GM23338 (cell line): ENCODE measurements around the gene NADK2. TPM values are rescaled to one million over a fixed set of nuclear protein-coding genes. Genes with fewer than 3 reads are reported as not detected.

Source experiments
- ATAC-seq: fragments of 200-7000 bp; cut with Tn5 transposase; 3 replicates; pipeline ENCODE4 v1.9.1; 2020
- DNase-seq: peaks from one replicate; pipeline ENCODE4 v3.0.0-alpha.2; 2015; ENCODE audit warnings: low spot score
- H2AFZ ChIP-seq: fragments of 200-600 bp; sonication (generic); 2 replicates; pipeline ENCODE4 v1.8.0; 2016; ENCODE audit warnings: antibody characterized with exemption, mild to moderate bottlenecking, moderate library complexity
- H3F3A ChIP-seq: fragments of 200-600 bp; sonication (generic); replicated peaks from 2 replicates; pipeline ENCODE4 v1.8.0; 2017; ENCODE audit warnings: antibody characterized with exemption, mixed run types, low read depth
- H3K27ac ChIP-seq: fragments of 200-600 bp; sonication (generic); 2 replicates; pipeline ENCODE4 v1.6.1; 2016; ENCODE audit warnings: low read depth
- H3K27me3 ChIP-seq: fragments of 200-600 bp; sonication (generic); 2 replicates; pipeline ENCODE4 v1.8.0; 2016; ENCODE audit warnings: mild to moderate bottlenecking, mixed run types, moderate library complexity; ENCODE audit not compliant: insufficient read depth
- H3K36me3 ChIP-seq: fragments of 200-600 bp; sonication (generic); 2 replicates; pipeline ENCODE4 v1.8.0; 2016; ENCODE audit warnings: mild to moderate bottlenecking; ENCODE audit not compliant: insufficient read depth
- H3K4me1 ChIP-seq: fragments of 200-600 bp; sonication (generic); 2 replicates; pipeline ENCODE4 v1.8.0; 2016; ENCODE audit warnings: mild to moderate bottlenecking, moderate library complexity; ENCODE audit not compliant: insufficient read depth
- H3K4me2 ChIP-seq: fragments of 200-600 bp; sonication (generic); 2 replicates; pipeline ENCODE4 v1.7.1; 2017; ENCODE audit warnings: mixed run types
- H3K4me3 ChIP-seq: fragments of 200-600 bp; sonication (generic); 2 replicates; pipeline ENCODE4 v1.6.1; 2016; ENCODE audit warnings: mixed run types
- H3K79me2 ChIP-seq: fragments of 200-600 bp; sonication (generic); replicated peaks from 2 replicates; pipeline ENCODE4 v1.8.0; 2017; ENCODE audit warnings: mild to moderate bottlenecking; ENCODE audit not compliant: insufficient read depth
- H3K9me2 ChIP-seq: fragments of 200-600 bp; sonication (generic); 2 replicates; pipeline ENCODE4 v1.8.0; 2017; ENCODE audit not compliant: insufficient read depth
- H4K20me1 ChIP-seq: fragments of 200-600 bp; sonication (generic); replicated peaks from 2 replicates; pipeline ENCODE4 v1.8.0; 2017; ENCODE audit warnings: mild to moderate bottlenecking; ENCODE audit not compliant: insufficient read depth
- H3K27ac Mint-ChIP-seq: 2 replicates; pipeline ENCODE4 v1.8.0; 2020; ENCODE audit warnings: inconsistent platforms, mild to moderate bottlenecking, moderate library complexity, mixed read lengths
- H3K27me3 Mint-ChIP-seq: 3 replicates; pipeline ENCODE4 v1.8.0; 2022; ENCODE audit warnings: low read depth, mild to moderate bottlenecking, moderate library complexity, mixed read lengths, inconsistent platforms; ENCODE audit not compliant: insufficient read depth, poor library complexity
- H3K36me3 Mint-ChIP-seq: 3 replicates; pipeline ENCODE4 v1.8.0; 2021; ENCODE audit warnings: low read depth, mild to moderate bottlenecking, inconsistent platforms, moderate library complexity, mixed read lengths
- H3K4me1 Mint-ChIP-seq: 3 replicates; pipeline ENCODE4 v1.8.0; 2020; ENCODE audit warnings: mild to moderate bottlenecking, inconsistent platforms, mixed read lengths
- H3K4me3 Mint-ChIP-seq: 3 replicates; pipeline ENCODE4 v1.8.0; 2021; ENCODE audit warnings: moderate library complexity, mild to moderate bottlenecking, inconsistent platforms, mixed read lengths
- H3K9me3 Mint-ChIP-seq: 3 replicates; pipeline ENCODE4 v1.8.0; 2020; ENCODE audit warnings: moderate library complexity, mild to moderate bottlenecking, inconsistent platforms, mixed read lengths
- EZH2 ChIP-seq: fragments of 200-600 bp; sonication (generic); IDR thresholded peaks from one replicate; pipeline ENCODE4 v1.8.0; 2017; ENCODE audit warnings: antibody characterized with exemption, mild to moderate bottlenecking, low read depth; ENCODE audit not compliant: unreplicated experiment
- POLR2AphosphoS5 ChIP-seq: IDR thresholded peaks from 2 replicates; pipeline ENCODE4 v1.6.1; 2016; ENCODE audit warnings: antibody characterized with exemption, low read depth
- polyA plus RNA-seq: library from polyadenylated mRNA; unstranded; fragments of >200 nt; fragmentation: Nextera tagmentation; extraction: Ambion mirVana; gene quantifications from 2 replicates; pipeline ENCODE4 v1.2.1, GENCODE V29; 2016
- total RNA-seq: library from RNA; depleted of rRNA; stranded (reverse); fragments of >200 nt; shearing (Covaris generic); gene quantifications from 2 replicates; pipeline ENCODE4 v1.2.3, GENCODE V29; 2014
- TF ChIP-seq, protein P1 (sequence below): IDR thresholded peaks from one replicate; pipeline ENCODE4 v1.6.1; 2018; ENCODE audit warnings: antibody characterized with exemption; ENCODE audit not compliant: unreplicated experiment
- TF ChIP-seq, protein P2 (sequence below): fragments of 250-450 bp; sonication (Bioruptor Pico); IDR thresholded peaks from 2 replicates; pipeline ENCODE4 v1.5.0; 2020; ENCODE audit warnings: mild to moderate bottlenecking, moderate library complexity
- TF ChIP-seq, protein P3 (sequence below): IDR thresholded peaks from 2 replicates; pipeline ENCODE4 v1.6.1; 2016; ENCODE audit warnings: antibody characterized with exemption

The NADK2 gene
- total and polyA plus RNA-seq, 2 experiments from 2014 or later = 4.5 to 16.0 TPM

DNA sequence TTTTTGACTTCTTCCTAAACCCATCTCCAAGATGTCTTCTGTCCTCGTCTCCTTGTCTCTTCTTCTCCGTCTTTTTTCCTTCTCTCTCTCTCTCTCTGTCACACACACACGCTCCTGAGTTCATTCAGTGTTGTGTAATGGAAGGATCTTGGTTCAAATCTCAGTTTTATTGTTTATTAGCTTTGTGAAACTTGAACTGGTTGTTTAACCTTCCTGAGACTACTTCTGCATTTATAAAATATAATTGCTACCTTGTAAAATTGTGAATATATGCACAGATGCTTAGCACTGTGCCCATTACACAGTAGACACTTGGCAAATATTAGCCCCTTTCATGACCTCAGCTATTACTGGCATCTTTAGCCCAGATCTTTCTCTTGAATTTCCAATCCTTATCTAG lies 2.4 kb upstream of the NADK2 start:
- ATAC-seq = no peak
- peaks cover 10% of the 10 kb centered on the region; the same call in 2 of the 3 replicates for H3K36me3 Mint-ChIP-seq
- H3K9me3 Mint-ChIP-seq = peaks cover 13% of the 10 kb centered on the region; the same call in 2 of the 3 replicates
- Histone ChIP-seq H3K9me2 (no peaks in the 10 kb centered on the region; the same call in 1 of the 2 replicates), H3K36me3 (no peaks in the 10 kb centered on the region), H2AFZ (no peak overlapping the region), H3K4me1 (peaks cover 11% of the 10 kb centered on the region), H3K27me3 (peaks cover 20% of the 10 kb centered on the region), H3K27ac (no peak overlapping the region), H3K4me2 (no peak overlapping the region), H3K4me3 (no peak overlapping the region), H3F3A (no peaks in the 10 kb centered on the region), H3K79me2 (no peaks in the 10 kb centered on the region), H4K20me1 (no peaks in the 10 kb centered on the region)
- no peak for DNase-seq
- TF ChIP-seq, protein P1, sequence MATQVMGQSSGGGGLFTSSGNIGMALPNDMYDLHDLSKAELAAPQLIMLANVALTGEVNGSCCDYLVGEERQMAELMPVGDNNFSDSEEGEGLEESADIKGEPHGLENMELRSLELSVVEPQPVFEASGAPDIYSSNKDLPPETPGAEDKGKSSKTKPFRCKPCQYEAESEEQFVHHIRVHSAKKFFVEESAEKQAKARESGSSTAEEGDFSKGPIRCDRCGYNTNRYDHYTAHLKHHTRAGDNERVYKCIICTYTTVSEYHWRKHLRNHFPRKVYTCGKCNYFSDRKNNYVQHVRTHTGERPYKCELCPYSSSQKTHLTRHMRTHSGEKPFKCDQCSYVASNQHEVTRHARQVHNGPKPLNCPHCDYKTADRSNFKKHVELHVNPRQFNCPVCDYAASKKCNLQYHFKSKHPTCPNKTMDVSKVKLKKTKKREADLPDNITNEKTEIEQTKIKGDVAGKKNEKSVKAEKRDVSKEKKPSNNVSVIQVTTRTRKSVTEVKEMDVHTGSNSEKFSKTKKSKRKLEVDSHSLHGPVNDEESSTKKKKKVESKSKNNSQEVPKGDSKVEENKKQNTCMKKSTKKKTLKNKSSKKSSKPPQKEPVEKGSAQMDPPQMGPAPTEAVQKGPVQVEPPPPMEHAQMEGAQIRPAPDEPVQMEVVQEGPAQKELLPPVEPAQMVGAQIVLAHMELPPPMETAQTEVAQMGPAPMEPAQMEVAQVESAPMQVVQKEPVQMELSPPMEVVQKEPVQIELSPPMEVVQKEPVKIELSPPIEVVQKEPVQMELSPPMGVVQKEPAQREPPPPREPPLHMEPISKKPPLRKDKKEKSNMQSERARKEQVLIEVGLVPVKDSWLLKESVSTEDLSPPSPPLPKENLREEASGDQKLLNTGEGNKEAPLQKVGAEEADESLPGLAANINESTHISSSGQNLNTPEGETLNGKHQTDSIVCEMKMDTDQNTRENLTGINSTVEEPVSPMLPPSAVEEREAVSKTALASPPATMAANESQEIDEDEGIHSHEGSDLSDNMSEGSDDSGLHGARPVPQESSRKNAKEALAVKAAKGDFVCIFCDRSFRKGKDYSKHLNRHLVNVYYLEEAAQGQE = no peak
- TF ChIP-seq, protein P2, sequence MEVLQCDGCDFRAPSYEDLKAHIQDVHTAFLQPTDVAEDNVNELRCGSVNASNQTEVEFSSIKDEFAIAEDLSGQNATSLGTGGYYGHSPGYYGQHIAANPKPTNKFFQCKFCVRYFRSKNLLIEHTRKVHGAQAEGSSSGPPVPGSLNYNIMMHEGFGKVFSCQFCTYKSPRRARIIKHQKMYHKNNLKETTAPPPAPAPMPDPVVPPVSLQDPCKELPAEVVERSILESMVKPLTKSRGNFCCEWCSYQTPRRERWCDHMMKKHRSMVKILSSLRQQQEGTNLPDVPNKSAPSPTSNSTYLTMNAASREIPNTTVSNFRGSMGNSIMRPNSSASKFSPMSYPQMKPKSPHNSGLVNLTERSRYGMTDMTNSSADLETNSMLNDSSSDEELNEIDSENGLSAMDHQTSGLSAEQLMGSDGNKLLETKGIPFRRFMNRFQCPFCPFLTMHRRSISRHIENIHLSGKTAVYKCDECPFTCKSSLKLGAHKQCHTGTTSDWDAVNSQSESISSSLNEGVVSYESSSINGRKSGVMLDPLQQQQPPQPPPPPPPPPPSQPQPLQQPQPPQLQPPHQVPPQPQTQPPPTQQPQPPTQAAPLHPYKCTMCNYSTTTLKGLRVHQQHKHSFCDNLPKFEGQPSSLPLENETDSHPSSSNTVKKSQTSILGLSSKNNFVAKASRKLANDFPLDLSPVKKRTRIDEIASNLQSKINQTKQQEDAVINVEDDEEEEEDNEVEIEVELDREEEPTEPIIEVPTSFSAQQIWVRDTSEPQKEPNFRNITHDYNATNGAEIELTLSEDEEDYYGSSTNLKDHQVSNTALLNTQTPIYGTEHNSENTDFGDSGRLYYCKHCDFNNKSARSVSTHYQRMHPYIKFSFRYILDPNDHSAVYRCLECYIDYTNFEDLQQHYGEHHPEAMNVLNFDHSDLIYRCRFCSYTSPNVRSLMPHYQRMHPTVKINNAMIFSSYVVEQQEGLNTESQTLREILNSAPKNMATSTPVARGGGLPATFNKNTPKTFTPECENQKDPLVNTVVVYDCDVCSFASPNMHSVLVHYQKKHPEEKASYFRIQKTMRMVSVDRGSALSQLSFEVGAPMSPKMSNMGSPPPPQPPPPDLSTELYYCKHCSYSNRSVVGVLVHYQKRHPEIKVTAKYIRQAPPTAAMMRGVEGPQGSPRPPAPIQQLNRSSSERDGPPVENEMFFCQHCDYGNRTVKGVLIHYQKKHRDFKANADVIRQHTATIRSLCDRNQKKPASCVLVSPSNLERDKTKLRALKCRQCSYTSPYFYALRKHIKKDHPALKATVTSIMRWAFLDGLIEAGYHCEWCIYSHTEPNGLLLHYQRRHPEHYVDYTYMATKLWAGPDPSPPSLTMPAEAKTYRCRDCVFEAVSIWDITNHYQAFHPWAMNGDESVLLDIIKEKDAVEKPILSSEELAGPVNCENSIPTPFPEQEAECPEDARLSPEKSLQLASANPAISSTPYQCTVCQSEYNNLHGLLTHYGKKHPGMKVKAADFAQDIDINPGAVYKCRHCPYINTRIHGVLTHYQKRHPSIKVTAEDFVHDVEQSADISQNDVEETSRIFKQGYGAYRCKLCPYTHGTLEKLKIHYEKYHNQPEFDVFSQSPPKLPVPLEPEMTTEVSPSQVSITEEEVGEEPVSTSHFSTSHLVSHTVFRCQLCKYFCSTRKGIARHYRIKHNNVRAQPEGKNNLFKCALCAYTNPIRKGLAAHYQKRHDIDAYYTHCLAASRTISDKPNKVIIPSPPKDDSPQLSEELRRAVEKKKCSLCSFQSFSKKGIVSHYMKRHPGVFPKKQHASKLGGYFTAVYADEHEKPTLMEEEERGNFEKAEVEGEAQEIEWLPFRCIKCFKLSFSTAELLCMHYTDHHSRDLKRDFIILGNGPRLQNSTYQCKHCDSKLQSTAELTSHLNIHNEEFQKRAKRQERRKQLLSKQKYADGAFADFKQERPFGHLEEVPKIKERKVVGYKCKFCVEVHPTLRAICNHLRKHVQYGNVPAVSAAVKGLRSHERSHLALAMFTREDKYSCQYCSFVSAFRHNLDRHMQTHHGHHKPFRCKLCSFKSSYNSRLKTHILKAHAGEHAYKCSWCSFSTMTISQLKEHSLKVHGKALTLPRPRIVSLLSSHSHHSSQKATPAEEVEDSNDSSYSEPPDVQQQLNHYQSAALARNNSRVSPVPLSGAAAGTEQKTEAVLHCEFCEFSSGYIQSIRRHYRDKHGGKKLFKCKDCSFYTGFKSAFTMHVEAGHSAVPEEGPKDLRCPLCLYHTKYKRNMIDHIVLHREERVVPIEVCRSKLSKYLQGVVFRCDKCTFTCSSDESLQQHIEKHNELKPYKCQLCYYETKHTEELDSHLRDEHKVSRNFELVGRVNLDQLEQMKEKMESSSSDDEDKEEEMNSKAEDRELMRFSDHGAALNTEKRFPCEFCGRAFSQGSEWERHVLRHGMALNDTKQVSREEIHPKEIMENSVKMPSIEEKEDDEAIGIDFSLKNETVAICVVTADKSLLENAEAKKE (CRISPR knock-in tag) = no peak
- TF ChIP-seq, protein P3, sequence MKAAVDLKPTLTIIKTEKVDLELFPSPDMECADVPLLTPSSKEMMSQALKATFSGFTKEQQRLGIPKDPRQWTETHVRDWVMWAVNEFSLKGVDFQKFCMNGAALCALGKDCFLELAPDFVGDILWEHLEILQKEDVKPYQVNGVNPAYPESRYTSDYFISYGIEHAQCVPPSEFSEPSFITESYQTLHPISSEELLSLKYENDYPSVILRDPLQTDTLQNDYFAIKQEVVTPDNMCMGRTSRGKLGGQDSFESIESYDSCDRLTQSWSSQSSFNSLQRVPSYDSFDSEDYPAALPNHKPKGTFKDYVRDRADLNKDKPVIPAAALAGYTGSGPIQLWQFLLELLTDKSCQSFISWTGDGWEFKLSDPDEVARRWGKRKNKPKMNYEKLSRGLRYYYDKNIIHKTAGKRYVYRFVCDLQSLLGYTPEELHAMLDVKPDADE = no peak
- TF ChIP-seq EZH2 (no peak), POLR2AphosphoS5 (no peak)
- H3K27me3 Mint-ChIP-seq = peaks cover 18% of the 10 kb centered on the region
- H3K4me1 Mint-ChIP-seq = peaks cover 16% of the 10 kb centered on the region
- H3K4me3 Mint-ChIP-seq = no peak overlapping the region
- no peak overlapping the region for H3K27ac Mint-ChIP-seq
